ENCODE results near the gene ZC3H18.
"Not testable (repeated sequence)": the region's sequence is repeated elsewhere in the genome, so short reads cannot be mapped to it uniquely, and the experiment has no call there.

The ZC3H18 gene

GRCh38 chr16:88656291-88656980, 86.2 kb downstream of the ZC3H18 start:
- no peak for DNase-seq

DNA sequence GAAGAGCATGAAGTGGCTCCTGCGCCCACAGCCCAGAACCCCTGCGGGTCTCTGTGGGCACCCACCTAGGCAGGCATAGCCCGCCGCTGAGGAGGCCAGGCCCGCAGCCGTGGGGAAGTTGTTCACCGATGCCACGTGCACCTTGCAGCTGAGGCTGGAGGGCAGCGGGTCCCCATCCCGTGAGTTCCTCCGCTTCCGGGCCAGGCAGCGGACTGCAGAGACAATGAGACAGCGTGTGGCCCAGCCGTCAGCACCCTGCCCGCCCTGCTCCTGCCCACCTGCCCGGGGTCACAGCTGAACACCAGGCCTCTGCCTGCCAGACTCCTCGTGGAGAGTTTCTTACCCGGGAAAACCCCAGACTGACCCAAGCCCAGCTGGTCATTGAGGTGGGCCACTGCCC, 87.2 kb downstream of the ZC3H18 start:
- DNase-seq: no peak

DNA sequence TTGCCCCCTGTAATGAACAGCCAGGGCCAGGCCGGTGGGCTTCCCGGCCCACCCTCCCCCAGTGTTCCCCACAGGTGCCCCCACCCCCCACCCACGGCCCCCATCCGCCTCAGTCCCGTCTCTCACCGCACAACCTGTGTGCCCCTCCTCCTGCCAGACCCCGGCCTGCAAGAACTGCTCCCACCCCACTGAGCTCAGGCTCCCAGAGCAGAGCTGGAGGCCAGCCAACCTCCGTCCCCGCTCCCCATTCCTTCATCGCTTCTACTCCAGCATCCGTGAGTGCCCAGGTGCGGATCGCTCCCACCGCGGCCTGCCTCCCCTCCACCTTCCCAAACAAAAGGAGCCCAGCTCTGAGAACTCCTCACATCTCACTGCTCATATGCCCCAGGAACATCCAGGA, 88.5 kb downstream of the ZC3H18 start:
- DNase-seq: no peak

GRCh38 chr16:88659160-88659559, 89.0 kb downstream of the ZC3H18 start:
- DNase-seq: no peak

GRCh38 chr16:88661468-88661867, 91.3 kb downstream of the ZC3H18 start:
- DNase-seq: no peak

DNA sequence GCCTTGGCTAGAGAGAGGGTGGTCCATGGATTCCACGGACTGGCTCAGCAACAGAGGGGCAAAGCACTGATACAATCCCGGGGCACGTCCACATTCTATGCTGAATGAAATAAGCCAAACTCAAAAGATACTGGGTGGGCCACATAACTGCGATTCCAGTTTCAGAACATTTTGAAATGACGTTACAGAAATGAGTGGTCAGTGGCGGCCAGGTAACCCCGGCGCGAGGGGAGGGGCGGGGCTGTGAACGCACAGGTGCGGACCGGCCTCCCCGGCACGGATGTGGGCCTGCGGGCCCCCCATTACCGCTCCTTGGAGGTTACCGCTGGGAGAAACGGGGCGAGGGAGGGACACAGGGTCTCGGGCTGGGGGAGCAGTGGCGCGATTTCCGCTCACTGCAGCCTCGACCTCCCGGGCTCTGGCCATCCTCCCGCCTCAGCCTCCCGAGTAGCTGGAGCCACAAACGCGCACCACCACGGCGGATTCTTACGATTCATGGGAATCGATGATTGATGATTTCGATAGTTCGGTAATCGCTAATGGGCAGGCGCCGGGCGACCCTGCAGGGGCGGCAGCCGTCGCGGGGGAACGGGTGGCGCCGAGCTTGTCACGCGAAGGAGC, 92.1 kb downstream of the ZC3H18 start:
- peak in 1 of 2 donors; percentile 25 for DNase-seq

DNA sequence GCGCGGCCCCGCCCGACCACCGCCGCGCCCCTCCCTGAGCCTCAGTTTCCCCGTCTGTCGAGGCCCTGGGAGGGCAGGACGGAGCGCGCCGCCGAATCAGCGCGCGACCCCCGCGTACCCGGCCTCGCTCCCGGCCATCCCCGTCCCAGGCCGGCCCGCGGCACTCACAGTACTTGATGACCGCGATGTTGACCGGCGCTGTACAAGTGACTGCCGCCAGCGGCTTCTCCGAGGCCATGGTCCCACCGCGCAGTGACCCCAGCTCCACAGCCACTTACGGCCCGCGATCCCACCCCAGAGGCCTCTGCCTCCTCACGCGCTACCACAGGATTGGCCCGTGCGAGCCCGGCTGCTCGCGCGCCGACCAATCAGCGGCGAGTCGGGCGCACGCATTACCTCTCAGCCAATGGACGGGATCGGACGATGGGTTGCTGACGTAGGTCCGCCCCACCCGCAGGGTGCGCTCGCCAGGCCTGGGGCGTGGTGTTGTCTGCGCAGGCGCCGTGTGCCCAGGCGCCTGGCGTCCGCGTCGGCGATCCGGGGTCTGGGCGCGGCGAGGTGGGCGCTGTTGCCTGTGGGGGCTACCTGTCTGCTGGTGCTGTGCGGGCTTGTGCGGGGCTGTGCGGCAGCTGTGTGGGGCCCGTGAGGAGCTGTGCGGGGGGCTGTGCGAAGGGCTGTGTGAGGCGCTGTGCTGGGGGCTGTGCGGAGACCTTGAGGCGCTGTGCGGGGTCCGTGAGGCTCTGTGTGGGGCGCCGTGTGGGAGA, 92.8 kb downstream of the ZC3H18 start, which contains the start of gene MVD:
Gene MVD, minus strand, starts transcription at position 249 of the 764 bp plus-strand sequence. Its CDS starts 11 bp downstream, at position 238.
- peak; percentile 96 to 97 for DNase-seq

DNA sequence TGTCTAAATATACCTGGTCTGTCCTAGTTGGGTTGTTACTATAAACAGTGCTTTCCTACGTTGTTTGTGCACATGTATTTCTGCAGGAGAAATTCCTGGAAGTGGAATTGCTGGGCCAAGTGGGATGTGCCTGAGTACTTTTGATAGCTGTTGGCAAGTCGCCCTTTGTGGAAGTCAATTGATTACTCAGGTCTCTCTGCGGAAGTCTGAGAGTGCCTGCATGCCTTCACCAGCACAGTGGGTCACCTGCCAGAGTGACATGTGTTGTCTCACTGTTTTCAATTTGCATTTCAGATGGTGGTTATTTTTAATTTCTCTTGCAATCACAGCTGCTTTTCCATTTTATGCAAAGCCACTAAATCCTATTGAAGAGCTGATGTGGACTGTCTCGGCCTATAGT, 94.9 kb downstream of the ZC3H18 start:
- no peak for DNase-seq

DNA sequence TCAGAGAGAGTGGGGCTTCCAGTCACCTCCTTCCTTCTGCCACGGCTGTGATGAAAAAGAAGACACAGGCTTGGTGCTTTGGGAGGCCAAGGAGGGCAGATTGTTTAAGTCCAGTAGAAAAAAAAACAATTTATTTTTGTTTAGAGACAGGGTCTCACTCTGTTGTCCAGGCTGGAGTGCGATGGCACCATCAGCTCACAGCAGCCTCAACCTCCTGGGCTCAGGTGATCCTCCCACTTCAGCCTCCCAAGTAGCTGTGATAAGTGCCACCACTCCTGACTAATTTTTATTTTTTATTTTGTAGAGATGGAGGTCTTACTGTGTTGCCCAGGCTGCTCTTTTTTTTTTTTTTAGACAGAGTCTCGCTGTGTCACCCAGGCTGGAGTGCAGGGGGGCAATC, 95.4 kb downstream of the ZC3H18 start:
- no peak for DNase-seq

DNA sequence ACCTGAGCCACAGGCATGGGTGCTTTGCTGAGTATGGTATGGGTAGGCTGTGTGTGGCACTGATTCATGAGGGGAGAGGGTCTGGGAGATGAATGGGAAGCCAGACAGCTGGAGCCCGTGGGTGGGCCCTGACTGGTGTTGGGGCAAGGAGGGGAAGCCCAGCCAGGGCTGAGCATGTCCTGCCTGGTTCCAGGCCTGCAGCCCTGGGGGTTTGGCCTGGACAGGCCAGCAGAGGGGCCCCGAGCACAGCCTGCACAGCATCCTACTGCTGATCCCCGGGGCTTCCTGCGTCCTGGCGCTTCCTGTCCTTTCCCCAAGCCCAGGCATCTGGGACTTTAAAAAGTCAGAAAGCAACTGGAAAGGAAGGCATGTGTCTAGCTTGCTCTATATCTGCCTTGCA, 97.3 kb downstream of the ZC3H18 start:
- DNase-seq: no peak

DNA sequence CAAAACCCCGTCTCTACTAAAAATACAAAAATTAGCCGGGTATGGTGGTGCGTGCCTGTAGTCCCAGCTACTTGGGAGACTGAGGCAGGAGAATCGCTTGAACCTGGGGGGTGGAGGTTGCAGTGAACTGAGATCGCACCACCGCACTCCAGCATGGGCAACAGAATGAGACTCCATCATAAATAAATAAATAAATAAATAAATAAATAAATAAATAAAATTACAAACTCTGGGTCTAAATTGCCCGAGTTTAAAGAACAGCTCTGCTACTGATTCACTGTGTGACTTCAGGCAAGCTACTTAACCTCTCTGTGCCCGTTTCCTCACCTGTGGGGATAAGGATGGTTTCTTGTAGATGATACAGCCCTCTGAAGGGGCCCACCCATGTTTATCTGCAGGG, 99.3 kb downstream of the ZC3H18 start:
- not testable (repeated sequence) for DNase-seq

- DNase-seq: no peak
Measured at GRCh38 chr16:88669980-88670379, 99.8 kb downstream of the ZC3H18 start.

GRCh38 chr16:88671806-88672205, 101.6 kb downstream of the ZC3H18 start:
- no peak for DNase-seq

- no peak for DNase-seq
Measured at GRCh38 chr16:88672776-88673175, 102.6 kb downstream of the ZC3H18 start.

GRCh38 chr16:88673716-88674379, 103.6 kb downstream of the ZC3H18 start:
- DNase-seq: no peak

DNA sequence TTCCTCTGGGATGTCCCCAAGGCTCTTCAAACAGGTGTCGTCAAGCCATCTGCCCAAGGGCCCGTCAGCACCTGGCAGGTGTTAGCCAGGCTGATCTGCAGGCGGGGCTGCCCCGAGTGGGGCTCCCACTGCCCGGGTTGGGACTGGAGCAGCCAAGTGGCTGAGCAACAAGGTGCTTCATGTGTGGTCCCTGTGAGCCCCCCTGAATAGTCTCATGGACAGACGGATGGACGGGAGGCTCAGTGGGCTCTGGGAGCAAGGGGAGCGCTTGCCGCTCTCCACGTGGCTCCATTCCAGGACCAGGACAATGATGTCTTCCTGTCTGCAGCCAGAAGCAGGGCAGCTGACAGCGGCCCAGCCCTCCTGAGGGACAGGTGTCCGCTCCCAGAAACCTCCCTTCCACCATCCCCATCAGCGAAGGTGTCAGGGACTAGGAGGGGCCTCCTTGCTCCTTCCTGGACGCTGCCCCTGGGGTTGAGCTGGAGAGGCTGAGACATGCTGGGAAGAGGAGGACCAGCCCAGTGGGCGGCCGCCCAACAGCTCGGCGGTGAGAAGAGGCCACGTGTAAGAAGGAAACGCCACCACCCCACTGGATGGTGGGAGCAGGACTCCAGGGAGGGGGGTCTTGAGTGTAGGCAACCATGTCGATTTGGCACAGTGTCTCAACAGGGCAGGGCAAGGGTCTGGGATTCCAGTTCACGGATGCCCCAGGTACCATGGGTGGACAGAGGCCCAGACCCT, 106.5 kb downstream of the ZC3H18 start:
- no peak for DNase-seq

GRCh38 chr16:88677721-88678120, 107.5 kb downstream of the ZC3H18 start:
- no peak for DNase-seq

- no peak for DNase-seq
Measured at GRCh38 chr16:88678224-88678979, 108.2 kb downstream of the ZC3H18 start.

DNA sequence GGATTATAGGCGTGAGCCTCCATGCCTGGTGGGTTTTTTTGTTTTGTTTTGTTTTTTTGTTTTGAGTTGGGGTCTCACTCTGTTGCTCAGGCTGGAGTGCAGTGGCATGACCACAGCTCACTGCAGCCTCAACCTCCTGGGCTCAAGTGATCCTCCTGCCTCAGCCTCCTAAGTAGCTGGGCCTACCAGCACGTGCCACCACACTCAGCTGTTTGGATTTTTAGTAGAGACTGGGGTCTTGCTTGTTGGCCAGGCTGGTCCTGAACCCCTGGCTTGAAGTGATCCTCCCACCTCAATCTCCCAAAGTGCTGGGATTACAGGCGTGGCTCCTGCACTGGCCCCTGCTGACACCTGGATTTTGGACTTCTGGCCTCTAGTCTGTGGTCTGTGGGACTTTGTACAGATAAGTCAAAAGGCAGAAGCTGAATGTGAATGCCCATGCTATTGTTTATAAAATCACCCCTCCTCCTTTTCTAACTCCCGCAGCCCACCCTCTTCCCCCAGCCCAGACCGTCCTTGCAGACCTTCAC, 110.4 kb downstream of the ZC3H18 start:
- DNase-seq: no peak

DNA sequence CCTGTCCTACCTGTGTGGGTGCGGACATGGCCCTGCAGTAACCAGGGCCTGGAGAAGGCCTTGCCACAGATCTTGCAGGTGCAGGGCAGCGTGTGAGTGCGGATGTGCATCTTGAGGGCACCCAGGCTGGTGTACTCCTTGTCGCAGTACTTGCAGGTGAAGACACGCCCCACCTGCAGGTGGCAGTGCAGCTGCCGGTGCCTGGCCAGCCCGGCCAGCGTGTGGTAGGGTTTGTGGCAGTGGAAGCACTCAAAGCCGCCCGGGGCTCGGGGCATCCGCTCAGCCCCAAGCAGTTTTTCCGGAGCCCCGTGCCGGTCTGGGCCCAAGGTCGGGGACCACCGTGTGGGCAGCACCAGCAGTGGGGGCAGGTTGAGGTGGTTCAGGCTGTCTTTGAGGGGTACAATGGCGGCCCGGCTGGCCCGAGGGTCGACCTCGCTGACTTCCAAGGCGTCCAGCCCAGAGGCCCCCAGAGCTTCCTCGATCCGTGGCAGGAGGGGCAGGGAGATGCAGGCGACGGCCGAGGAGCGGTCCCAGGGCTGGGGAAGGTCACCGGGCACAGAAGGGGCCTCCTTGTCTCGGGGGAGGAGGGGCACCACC, 111.0 kb downstream of the ZC3H18 start:
- peak; percentile 49 to 68 for DNase-seq
